Measurements from ENCODE around the gene ACTG1. TPM values are rescaled to one million over a fixed set of nuclear protein-coding genes. Genes with fewer than 3 reads are reported as not detected.
A peak's percentile ranks its signal among the peaks of the same experiment; 100 is the strongest.

ACTG1 gene
- total and polyA plus RNA-seq, 2 of the 13 experiments (the other 11 are each of a cell fraction or from before 2014, with no cell fraction given), result 973 to 1,138 TPM

DNA sequence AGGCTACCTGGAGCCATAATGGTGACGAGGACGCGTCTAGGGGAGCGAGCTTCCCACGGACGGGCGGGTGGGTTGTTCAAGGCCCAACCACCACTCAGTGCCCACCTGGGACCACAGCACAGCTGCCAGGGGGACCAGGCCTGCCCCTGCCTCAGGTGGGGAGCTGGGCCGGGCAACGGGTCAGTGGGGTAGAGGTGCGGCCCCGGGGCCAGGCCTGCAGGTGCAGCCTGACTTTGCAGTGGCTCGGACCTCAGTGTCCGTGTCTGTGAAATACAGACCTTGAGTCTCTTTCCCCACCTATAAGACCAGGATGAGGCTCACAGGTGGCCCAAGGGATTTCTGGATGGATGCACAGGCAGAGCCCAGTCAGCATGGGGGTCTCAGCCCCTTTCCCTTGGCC is 43.3 kb downstream of the ACTG1 start:
- Histone ChIP-seq H3K27me3 (ENCODE audit: control insufficient read depth in 1 of 2, insufficient read depth in 2 of 2, low read length in 2 of 2) (peaks cover 9 to 40% of the 10 kb centered on the region in 2 experiments; a peak in 4 of 5 replicates), H3K27ac (ENCODE audit: extremely low read length, insufficient read depth, low read length) (no peak overlapping the region), H3K4me3 (replicated peaks in 1 of 3; ENCODE audit: insufficient read depth in 1 of 3, low read depth in 2 of 3, low read length in 3 of 3) (peak overlapping the region in 1 of 3 experiments; percentile 51; a peak in 3 of 6 replicates), H3K4me2 (ENCODE audit: low read depth, low read length) (peak overlapping the region; percentile 85), H3K9me3 (ENCODE audit: low read length) (no peaks in the 10 kb centered on the region), H3K79me2 (ENCODE audit: insufficient read depth, low read length) (no peaks in the 10 kb centered on the region), H2AFZ (ENCODE audit: low read length) (no peak overlapping the region), H3K36me3 (replicated peaks in 1 of 2; ENCODE audit: control insufficient read depth in 1 of 2, insufficient read depth in 2 of 2, low read length in 2 of 2) (no peaks in the 10 kb centered on the region), H3K9ac (ENCODE audit: insufficient read depth, low read depth, low read length) (no peak overlapping the region), H4K20me1 (ENCODE audit: insufficient read depth, low read length) (no peaks in the 10 kb centered on the region), H3K4me1 (ENCODE audit: insufficient read depth, low read length) (peaks cover 46% of the 10 kb centered on the region)
- TF ChIP-seq FOSL2 (CRISPR knock-in tag; IDR thresholded peaks at IDR 0.05) (no peak), ZNF333 (CRISPR knock-in tag; IDR thresholded peaks at IDR 0.05; ENCODE audit: borderline replicate concordance) (peak; percentile 31; the same call in 1 of the 2 replicates), EP300 (IDR thresholded peaks at IDR 0.05; ENCODE audit: low read depth in 2 of 2, low read length in 2 of 2) (no peak), EP300 (CRISPR knock-in tag; IDR thresholded peaks at IDR 0.05; ENCODE audit: borderline replicate concordance) (no peak), AGO1 (IDR thresholded peaks at IDR 0.05; ENCODE audit: low read depth, low read length, poor library complexity, severe bottlenecking) (peak; percentile 55), MATR3 (CRISPR knock-in tag; IDR thresholded peaks at IDR 0.05) (0 out of 2 replicates have a peak, but pooled peaks have one; percentile 9), MTF2 (CRISPR knock-in tag; IDR thresholded peaks at IDR 0.05; ENCODE audit: borderline replicate concordance) (peak; percentile 33; the same call in 1 of the 2 replicates), ZNF274 (CRISPR knock-in tag; IDR thresholded peaks at IDR 0.05) (0 out of 2 replicates have a peak, but pooled peaks have one; percentile 17), HIVEP1 (CRISPR knock-in tag; IDR thresholded peaks at IDR 0.05) (0 out of 2 replicates have a peak, but pooled peaks have one; percentile 17)
- WGBS (ENCODE audit: low lambda C conversion rate), result 54% methylated on average over 7 of the region's 13 CpGs
- BruUV-seq (replicated peaks), result no TSS peak
- in situ Hi-C loops (cut with HindIII; ENCODE audit: extremely low pct_ligation_motif_present, low pct_unique_long_range_greater_than_20kb), result no loop called here
- ChIA-PET CTCF (ENCODE audit: low intra/inter-chr PET ratio, low total read pairs) (no interaction called here), POLR2A (no interaction called here)
- ATAC-seq, result no peak
- DNase-seq (ENCODE audit: low spot score), result no peak
- FAIRE-seq, result no peak
- intact Hi-C loops (cut with micrococcal nuclease; ENCODE audit: unreplicated experiment), result no loop called here

DNA sequence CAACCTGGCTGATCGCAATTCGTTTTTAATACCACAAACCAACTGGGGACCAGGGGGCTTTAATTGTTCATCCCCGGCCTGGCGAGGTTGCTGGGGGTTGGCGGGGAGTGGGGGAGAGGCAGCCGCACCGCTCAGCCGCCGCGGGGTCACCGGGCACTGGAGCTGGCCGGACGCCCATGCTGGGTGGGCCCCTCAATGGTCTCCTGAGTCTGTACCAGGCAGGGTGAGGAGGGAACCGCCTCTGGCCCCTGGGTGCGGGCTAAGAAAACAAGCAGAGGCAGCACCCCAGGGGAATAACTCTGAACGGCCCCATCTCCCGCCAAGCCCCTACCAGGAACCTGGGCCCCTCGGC is 43.9 kb downstream of the ACTG1 start:
- Histone ChIP-seq H3K4me3 (replicated peaks in 1 of 3; ENCODE audit: insufficient read depth in 1 of 3, low read depth in 2 of 3, low read length in 3 of 3) (peak overlapping the region; percentile 12 to 51 (median 38); a peak in 5 of 6 replicates), H3K9ac (ENCODE audit: insufficient read depth, low read depth, low read length) (no peak overlapping the region), H3K27me3 (ENCODE audit: control insufficient read depth in 1 of 2, insufficient read depth in 2 of 2, low read length in 2 of 2) (peaks cover 7 to 37% of the 10 kb centered on the region in 2 experiments; a peak in 4 of 5 replicates), H3K79me2 (ENCODE audit: insufficient read depth, low read length) (no peaks in the 10 kb centered on the region), H3K27ac (ENCODE audit: extremely low read length, insufficient read depth, low read length) (no peak overlapping the region), H4K20me1 (ENCODE audit: insufficient read depth, low read length) (no peaks in the 10 kb centered on the region), H3K4me1 (ENCODE audit: insufficient read depth, low read length) (peaks cover 46% of the 10 kb centered on the region), H3K4me2 (ENCODE audit: low read depth, low read length) (peak overlapping the region; percentile 85), H3K9me3 (ENCODE audit: low read length) (no peaks in the 10 kb centered on the region), H3K36me3 (replicated peaks in 1 of 2; ENCODE audit: control insufficient read depth in 1 of 2, insufficient read depth in 2 of 2, low read length in 2 of 2) (no peaks in the 10 kb centered on the region), H2AFZ (ENCODE audit: low read length) (no peak overlapping the region)
- in situ Hi-C loops (cut with HindIII; ENCODE audit: extremely low pct_ligation_motif_present, low pct_unique_long_range_greater_than_20kb) (no loop called here), intact Hi-C loops (cut with micrococcal nuclease; ENCODE audit: unreplicated experiment) (loop anchor here (1.0 kb wide), 1 partner anchor 40 kb away; no protein-coding TSS in a partner anchor)
- ATAC-seq (peak; percentile 4; the same call in 1 of the 3 replicates), DNase-seq (ENCODE audit: low spot score) (no peak), FAIRE-seq (no peak)
- ChIA-PET CTCF (ENCODE audit: low intra/inter-chr PET ratio, low total read pairs) (no interaction called here), POLR2A (no interaction called here)
- BruUV-seq (replicated peaks), result no TSS peak
- no peak for TF ChIP-seq ZNF724P (CRISPR knock-in tag; IDR thresholded peaks at IDR 0.05; ENCODE audit: borderline replicate concordance)
- TF ChIP-seq HNRNPK (IDR thresholded peaks at IDR 0.05; ENCODE audit: low read depth, low read length, poor library complexity, severe bottlenecking), result no peak
- TF ChIP-seq ONECUT2 (CRISPR knock-in tag; IDR thresholded peaks at IDR 0.05), result 0 out of 2 replicates have a peak, but pooled peaks have one; percentile 31
- TF ChIP-seq MED1 (CRISPR knock-in tag; IDR thresholded peaks at IDR 0.05), result 0 out of 2 replicates have a peak, but pooled peaks have one; percentile 7
- 5% methylated on average over 10 of the region's 18 CpGs for WGBS (ENCODE audit: low lambda C conversion rate)
